ENCODE measurements around the gene IDH1. TPM values are rescaled to one million over a fixed set of nuclear protein-coding genes. Genes with fewer than 3 reads are reported as not detected.

Gene IDH1
- total and polyA plus RNA-seq, 7 donors, result 34.2 to 287 (median 46.4) TPM

DNA sequence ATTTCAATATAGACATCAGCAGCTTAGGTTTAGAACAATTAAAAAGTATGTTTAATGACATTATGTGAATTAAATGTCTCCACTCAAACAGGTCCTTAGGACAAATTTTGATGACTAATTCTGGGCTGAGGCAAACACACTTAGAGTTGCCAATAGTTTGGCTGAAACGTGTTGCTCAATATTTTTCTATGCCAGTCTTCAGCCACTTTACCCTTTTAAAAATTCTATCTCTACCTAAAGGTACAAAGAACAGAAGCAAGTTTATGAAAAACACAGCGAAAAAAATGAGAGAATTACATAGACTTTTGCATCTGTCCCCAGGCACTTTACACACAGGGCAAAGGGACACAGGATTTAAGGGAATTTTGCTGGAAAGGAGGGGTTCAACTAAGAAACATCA is 4.5 kb downstream of the IDH1 start:
- H3K4me1 ChIP-seq, result peaks cover 0 to 24% (median 13%) of the 10 kb centered on the region in 4 donors
- no peak overlapping the region for H3K4me3 ChIP-seq
- DNase-seq, result no peak
- H3K27ac ChIP-seq, result no peak overlapping the region
- intact Hi-C loops (cut with DNase I), result loop anchor here (10.0 kb wide), 1 partner anchor 626 kb away; the partner anchor contains the start of gene METTL21A
- 76 to 79% methylated on average over 2 of the region's 2 CpGs for WGBS, 2 donors
- no peaks in the 10 kb centered on the region for H3K27me3 ChIP-seq
- peaks cover 0 to 72% (median 14%) of the 10 kb centered on the region in 4 donors for H3K36me3 ChIP-seq
- no peaks in the 10 kb centered on the region for H3K9me3 ChIP-seq
- no peak for TF ChIP-seq POLR2A (IDR thresholded peaks at IDR 0.05)
- TF ChIP-seq, protein P1, sequence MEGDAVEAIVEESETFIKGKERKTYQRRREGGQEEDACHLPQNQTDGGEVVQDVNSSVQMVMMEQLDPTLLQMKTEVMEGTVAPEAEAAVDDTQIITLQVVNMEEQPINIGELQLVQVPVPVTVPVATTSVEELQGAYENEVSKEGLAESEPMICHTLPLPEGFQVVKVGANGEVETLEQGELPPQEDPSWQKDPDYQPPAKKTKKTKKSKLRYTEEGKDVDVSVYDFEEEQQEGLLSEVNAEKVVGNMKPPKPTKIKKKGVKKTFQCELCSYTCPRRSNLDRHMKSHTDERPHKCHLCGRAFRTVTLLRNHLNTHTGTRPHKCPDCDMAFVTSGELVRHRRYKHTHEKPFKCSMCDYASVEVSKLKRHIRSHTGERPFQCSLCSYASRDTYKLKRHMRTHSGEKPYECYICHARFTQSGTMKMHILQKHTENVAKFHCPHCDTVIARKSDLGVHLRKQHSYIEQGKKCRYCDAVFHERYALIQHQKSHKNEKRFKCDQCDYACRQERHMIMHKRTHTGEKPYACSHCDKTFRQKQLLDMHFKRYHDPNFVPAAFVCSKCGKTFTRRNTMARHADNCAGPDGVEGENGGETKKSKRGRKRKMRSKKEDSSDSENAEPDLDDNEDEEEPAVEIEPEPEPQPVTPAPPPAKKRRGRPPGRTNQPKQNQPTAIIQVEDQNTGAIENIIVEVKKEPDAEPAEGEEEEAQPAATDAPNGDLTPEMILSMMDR (IDR thresholded peaks at IDR 0.05), result no peak

DNA sequence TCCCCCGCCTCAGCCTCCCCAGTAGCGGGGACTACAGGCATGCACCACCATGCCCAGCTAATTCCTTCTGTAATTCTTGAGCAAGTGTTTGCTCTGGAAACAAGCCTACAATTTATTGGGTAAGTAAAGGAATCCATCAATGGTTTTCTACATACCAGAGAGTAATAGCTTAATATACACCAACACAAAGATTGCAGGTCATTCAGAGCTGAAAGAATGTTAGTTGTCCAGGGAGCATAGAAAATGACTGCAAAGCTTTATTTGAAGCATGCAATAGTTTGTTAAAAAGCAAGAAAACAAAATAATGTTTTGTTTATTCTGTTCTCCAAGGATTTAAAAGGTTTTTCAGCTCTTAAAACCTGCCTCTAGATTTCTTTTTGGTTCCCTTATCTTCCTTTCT is 5.6 kb downstream of the IDH1 start:
- no peak overlapping the region for H3K4me3 ChIP-seq
- WGBS, 2 donors, result 98 to 99% methylated on average over 2 of the region's 2 CpGs
- H3K27me3 ChIP-seq, result no peaks in the 10 kb centered on the region
- no peaks in the 10 kb centered on the region for H3K9me3 ChIP-seq
- peaks cover 0 to 23% (median 12%) of the 10 kb centered on the region in 4 donors for H3K4me1 ChIP-seq
- TF ChIP-seq POLR2AphosphoS5 (IDR thresholded peaks at IDR 0.05) (no peak), EP300 (IDR thresholded peaks at IDR 0.05) (no peak), POLR2A (IDR thresholded peaks at IDR 0.05) (no peak)
- TF ChIP-seq, protein P1 (IDR thresholded peaks at IDR 0.05), result no peak
- intact Hi-C loops (cut with DNase I), result no loop called here
- DNase-seq, result no peak
- H3K36me3 ChIP-seq, result peaks cover 0 to 83% (median 17%) of the 10 kb centered on the region in 4 donors
- no peak overlapping the region for H3K27ac ChIP-seq

DNA sequence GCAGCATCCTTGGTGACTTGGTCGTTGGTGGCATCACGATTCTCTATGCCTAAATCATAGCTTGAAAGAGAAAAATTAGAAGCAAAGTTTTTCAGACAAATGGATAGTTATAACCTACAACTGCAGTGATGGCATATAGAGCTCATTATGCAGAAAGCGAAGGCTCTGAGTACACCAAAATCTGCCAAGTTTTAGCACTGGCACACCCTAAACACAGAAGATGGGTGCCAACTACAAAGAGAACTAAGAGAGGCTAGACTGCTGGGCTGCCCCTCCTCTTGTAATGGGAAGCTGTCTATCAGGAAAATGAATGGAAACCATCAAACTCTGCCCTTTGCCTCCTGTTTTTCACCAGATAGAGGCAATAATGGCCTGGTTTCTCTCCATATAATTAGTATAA is 6.3 kb downstream of the IDH1 start:
- intact Hi-C loops (cut with DNase I), result no loop called here
- Histone ChIP-seq H3K4me1 (peaks cover 0 to 19% (median 7%) of the 10 kb centered on the region in 4 donors), H3K36me3 (peaks cover 0 to 88% (median 20%) of the 10 kb centered on the region in 4 donors), H3K9me3 (no peaks in the 10 kb centered on the region), H3K4me3 (no peak overlapping the region), H3K27me3 (no peaks in the 10 kb centered on the region), H3K27ac (no peak overlapping the region)
- DNase-seq, result no peak
- 93 to 94% methylated on average over 3 of the region's 3 CpGs for WGBS, 2 donors
- no peak for TF ChIP-seq POLR2A (IDR thresholded peaks at IDR 0.05)
- TF ChIP-seq EP300 (IDR thresholded peaks at IDR 0.05), result no peak
- TF ChIP-seq, protein P1 (IDR thresholded peaks at IDR 0.05), result no peak
- no peak for TF ChIP-seq POLR2AphosphoS5 (IDR thresholded peaks at IDR 0.05)

DNA sequence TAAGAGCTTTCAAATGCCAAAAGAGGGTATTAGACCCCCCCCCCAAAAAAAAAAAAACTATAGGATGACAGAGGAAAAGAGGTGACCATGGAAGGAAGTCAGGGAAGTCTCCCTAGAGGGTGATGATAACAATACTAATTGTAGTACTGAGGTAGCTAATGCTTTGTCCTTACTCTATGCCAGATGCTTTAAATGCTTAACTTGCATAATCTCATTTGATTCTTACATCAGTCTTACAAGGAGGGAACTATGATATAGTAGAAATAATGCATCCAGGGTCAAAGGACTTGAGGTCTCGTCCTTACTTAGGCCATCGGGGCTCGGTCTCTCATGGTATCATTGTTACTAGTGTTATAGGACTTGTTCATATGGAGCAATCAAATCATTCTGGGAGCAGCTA is 9.1 kb downstream of the IDH1 start:
- TF ChIP-seq POLR2A (IDR thresholded peaks at IDR 0.05) (no peak), EP300 (IDR thresholded peaks at IDR 0.05) (no peak), POLR2AphosphoS5 (IDR thresholded peaks at IDR 0.05) (no peak)
- TF ChIP-seq, protein P1 (IDR thresholded peaks at IDR 0.05), result no peak
- no peaks in the 10 kb centered on the region for H3K27me3 ChIP-seq
- 96% methylated on average over 3 of the region's 3 CpGs for WGBS, 2 donors
- intact Hi-C loops (cut with DNase I), result no loop called here
- no peak for DNase-seq
- no peak overlapping the region for H3K27ac ChIP-seq
- H3K4me1 ChIP-seq, result no peaks in the 10 kb centered on the region
- H3K4me3 ChIP-seq, result no peak overlapping the region
- H3K36me3 ChIP-seq, result peaks cover 0 to 99% (median 17%) of the 10 kb centered on the region in 4 donors
- no peaks in the 10 kb centered on the region for H3K9me3 ChIP-seq

DNA sequence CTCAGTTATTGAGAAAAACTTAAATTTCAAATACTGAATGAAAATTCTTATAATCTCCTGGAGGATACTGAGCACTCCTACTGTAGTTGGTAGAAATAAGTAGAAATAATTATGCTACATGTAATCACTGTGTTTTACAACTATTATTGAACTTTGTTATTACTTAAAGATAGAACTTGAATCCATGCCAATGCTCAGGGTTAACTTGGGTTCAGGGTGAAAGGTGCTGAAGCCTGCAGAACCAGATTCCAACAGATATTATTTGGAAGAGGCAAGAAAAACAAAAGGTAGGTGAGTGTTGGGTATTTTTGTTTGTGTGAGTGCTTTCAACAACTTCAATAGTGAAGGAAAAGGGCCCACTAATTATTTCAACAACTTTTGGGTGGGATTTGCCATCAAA is 10.4 kb downstream of the IDH1 start:
- Histone ChIP-seq H3K27me3 (no peaks in the 10 kb centered on the region), H3K36me3 (peaks cover 0 to 99% (median 23%) of the 10 kb centered on the region in 4 donors), H3K4me1 (no peaks in the 10 kb centered on the region), H3K9me3 (no peaks in the 10 kb centered on the region), H3K4me3 (no peak overlapping the region), H3K27ac (no peak overlapping the region)
- TF ChIP-seq POLR2AphosphoS5 (IDR thresholded peaks at IDR 0.05), result no peak
- TF ChIP-seq POLR2A (IDR thresholded peaks at IDR 0.05), result no peak
- TF ChIP-seq EP300 (IDR thresholded peaks at IDR 0.05), result no peak
- TF ChIP-seq, protein P1 (IDR thresholded peaks at IDR 0.05), result no peak
- no peak for DNase-seq
- intact Hi-C loops (cut with DNase I), result no loop called here
